Stimulated activated CD4-positive, alpha-beta T cell treated with anti-CD3 and anti-CD28 coated beads, Interleukin-15, amount 100 ng/mL, for 24 hours (primary cell): Measurements from ENCODE around the gene CXorf49B.
"Not testable (repeated sequence)": the region's sequence is repeated elsewhere in the genome, so short reads cannot be mapped to it uniquely, and the experiment has no call there.

ENCODE experiments used
- DNase-seq: peaks from one replicate; pipeline ENCODE4 v3.0.0-alpha.2; 2020

The CXorf49B gene

GRCh38 chrX:71763049-71763448, at the start of gene CXorf49B:
Gene CXorf49B, plus strand, starts transcription at chrX:71763349. Its CDS starts 75 bp downstream, at chrX:71763424.
- DNase-seq, result not testable (repeated sequence)

GRCh38 chrX:71714064-71714463, 49.1 kb upstream of the CXorf49B start:
- DNase-seq, result not testable (repeated sequence)

DNA sequence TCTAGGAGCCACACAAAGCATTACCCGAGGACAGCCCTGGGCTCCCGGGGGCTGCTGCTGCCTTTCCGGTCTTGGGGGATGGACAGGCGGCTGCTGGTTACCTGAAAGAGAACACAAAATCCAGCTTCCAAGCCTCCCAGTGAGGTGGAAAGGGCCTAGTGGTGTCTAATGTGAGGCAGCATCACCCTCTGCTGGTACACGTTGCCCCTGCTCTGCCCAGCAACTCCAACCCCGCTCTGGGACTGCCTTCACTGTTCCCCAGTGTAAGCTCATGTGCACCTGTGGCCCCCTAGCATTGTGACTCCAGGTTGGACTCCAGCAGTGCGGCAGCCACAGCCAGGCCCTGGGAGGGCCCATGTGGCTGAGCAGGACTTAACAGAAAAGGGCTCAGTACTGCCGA, 47.6 kb upstream of the CXorf49B start:
- DNase-seq, result not testable (repeated sequence)

DNA sequence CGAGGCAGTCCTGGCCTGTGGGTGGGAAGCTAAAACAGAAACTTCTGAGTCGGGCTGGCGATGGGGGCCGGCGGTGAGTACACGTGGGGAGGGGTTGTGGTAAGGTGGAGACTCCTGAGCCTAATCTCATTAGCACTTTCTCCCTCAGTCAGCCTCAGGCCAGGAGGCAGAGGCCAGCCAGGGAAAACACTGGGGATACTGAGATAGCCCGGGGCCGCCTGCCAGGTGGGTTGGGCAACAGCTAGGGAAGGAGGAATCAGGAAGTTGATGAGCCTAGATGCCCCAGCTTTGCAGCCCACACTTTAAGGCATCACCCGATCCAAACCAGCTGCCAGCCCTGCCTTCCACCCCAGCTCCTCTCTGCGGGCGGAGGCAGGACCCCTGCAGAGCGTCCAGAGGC, 46.8 kb upstream of the CXorf49B start:
- DNase-seq, result not testable (repeated sequence)

GRCh38 chrX:71718185-71718584, 45.0 kb upstream of the CXorf49B start, which contains the start of gene CXorf49:
Gene CXorf49, minus strand, starts transcription at chrX:71718285. Its CDS starts 134 bp downstream, at chrX:71718151.
- not testable (repeated sequence) for DNase-seq

DNA sequence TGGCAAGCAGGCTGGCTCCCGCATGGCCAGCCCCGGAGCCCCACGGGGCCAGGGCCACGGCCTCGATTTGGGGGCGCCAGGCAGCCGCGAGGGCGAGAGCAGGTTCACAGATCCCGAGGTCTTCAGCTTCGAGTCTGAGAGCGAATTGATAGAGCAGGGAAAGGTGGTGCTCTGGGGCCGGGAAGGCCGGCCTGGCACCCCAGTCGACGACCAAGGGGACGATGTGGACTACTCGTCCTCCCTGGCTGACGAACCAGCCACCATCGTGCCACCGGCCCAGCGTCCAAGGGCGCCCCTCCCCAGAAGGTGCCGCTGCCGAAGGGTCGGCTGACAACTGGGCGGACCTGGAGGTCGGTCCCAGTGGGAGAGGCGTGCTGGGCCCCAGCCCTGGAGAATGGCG, 44.0 kb upstream of the CXorf49B start:
- not testable (repeated sequence) for DNase-seq

GRCh38 chrX:71720289-71720886, 42.8 kb upstream of the CXorf49B start:
- not testable (repeated sequence) for DNase-seq

- DNase-seq, result not testable (repeated sequence)
Observed at GRCh38 chrX:71760688-71761281, 2.4 kb upstream of the CXorf49B start.

DNA sequence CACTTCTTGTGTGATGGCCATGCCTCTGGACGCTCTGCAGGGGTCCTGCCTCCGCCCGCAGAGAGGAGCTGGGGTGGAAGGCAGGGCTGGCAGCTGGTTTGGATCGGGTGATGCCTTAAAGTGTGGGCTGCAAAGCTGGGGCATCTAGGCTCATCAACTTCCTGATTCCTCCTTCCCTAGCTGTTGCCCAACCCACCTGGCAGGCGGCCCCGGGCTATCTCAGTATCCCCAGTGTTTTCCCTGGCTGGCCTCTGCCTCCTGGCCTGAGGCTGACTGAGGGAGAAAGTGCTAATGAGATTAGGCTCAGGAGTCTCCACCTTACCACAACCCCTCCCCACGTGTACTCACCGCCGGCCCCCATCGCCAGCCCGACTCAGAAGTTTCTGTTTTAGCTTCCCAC, 1.7 kb downstream of the CXorf49B start:
- not testable (repeated sequence) for DNase-seq

- DNase-seq, result not testable (repeated sequence)
Observed at GRCh38 chrX:71765613-71766012, 2.5 kb downstream of the CXorf49B start.

DNA sequence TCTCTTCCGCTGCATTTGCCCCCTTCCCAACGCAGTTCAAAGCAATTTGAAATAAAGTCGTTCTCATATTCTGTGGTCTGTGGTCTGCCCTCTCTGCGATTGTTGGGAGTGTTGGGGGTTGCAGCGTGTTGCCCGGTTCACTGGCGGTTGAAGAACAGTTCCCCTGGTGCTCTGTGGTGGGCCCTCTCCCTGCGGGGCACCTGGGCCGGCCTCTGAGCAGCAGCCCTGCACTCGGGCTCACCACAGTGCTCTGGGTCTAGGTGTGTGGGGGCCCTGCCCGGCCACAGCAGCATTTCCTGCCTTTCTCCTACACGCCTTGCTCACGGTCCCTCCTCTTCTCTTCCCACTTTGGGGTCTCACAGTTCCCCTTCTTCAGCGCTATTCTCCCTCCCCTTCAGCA, 4.0 kb downstream of the CXorf49B start:
- DNase-seq, result not testable (repeated sequence)

- DNase-seq, result not testable (repeated sequence)
Observed at GRCh38 chrX:71778322-71778721, 15.2 kb downstream of the CXorf49B start.

- DNase-seq, result not testable (repeated sequence)
Observed at GRCh38 chrX:71782225-71782949, 19.2 kb downstream of the CXorf49B start.

DNA sequence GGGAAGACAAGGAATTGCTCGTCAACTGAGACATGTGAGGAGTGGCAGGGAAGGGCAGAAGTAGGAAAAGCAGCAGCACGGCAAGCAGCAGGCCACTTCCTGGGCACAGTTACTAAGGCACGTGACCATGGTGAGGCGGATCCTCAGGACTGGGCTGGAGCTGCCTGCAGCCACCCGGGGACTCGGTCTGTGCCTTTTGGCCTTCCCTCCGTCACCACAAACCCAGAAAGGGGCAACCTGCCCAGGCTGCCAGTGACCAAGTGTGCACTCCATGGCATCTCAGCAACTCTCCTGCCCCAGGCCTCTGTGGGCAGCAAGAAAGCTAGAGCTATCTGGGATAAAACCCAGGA, 19.8 kb downstream of the CXorf49B start:
- DNase-seq, result not testable (repeated sequence)

DNA sequence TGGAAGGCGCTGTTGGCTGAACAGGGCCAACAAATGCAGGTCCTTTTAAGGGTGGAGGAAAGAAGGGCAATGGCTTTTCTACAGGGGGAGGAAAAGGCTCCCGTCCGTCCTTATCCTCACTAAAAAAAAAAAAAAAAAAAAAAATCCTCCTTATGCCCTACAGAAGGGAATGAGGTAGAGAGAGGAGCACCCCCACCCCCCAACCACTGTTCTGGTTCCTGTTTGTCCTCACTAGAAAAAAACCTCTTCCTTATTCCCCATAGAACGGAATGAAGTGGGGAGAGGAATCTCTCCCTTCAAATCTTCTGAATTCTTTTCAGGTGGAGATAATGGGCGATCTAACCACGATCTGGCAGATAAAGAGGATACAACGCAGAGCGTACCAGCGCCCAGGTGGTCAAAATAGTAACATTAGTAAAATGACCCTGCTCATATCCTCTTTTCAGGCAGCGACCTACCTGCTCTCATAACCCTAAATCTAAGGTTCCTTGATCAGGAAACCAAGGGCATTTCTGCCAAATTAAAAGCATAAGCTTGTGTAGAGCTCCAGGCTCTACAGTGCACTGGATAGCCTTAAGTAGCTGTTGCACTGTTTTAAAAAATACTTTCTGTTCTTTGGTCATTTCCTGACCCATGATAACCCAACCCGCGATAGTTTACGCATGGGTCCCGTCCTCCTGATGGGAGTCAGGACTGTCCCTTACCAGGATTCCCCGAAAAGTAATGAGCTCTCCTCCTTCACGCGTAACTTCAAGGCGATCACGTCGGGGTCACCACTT, 20.6 kb downstream of the CXorf49B start:
- DNase-seq, result not testable (repeated sequence)

DNA sequence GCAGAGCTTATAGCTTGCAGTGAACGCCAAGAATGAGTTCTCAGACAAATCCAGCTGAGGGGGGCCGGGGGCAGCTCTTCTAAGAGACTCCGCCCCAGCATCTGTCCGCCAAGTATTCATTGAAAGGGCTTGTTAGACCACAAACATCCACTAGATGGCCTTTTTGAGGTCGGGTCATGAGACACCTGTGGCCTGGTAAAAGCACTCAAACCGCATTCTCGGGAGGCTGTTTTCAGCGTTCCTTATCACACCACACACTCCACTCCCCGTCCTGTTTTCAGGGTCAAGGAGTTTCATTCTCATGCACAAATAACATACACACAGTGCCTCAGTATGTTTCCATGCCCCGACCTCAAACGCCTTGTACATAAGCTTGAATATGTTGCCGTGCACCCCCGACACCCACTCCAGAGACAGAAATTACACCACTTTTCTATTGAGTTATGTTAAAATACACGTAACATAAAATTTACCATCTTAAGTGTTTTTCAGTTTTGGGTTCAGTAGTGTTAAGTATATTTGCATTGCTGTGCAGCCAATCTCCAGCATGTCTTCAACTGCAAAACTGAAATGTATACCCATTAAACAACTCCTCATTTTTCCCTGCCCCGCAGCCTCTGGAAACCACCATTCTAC, 21.3 kb downstream of the CXorf49B start:
- DNase-seq, result not testable (repeated sequence)

GRCh38 chrX:71806450-71806849, 43.3 kb downstream of the CXorf49B start:
- DNase-seq, result not testable (repeated sequence)

GRCh38 chrX:71809886-71810285, 46.7 kb downstream of the CXorf49B start:
- DNase-seq, result no peak

DNA sequence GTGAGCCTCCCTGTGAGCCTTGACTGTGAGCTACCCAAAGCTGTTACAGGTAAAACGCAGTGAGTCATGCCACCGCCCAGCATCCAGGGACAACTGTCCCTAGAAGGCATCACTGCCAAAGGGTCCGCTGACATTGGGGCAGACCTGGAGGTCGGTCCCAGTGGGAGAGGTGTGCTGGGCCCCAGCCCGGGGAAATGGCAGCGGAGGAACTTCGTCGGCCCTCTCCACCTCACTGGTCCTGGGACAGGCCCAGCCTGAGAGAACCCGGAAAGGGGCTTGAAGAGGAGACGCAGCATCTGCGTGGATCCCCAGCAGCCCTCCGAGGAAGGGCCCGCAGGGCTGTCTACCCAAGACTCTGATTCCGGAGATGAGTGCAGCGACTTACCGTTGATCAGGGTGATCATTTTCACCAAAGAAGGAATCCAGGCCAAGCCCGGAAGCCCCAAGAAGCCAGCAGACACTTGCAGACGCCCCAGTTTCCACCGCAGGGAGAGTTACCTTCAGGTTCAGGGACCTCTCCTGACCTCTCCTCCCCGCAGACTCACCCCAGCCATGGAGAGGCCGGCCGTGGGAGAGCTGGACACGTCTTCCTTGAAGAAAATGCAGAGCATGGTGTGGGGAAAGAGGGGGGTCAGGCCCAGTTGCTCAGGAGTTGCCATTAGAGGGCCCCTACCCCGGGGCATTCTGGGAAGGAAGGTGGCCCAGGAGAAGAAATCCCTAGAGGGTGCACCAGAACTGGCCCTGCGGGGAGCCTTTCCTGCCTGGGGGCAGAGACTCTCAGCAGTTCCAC, 51.2 kb downstream of the CXorf49B start:
- no peak for DNase-seq

GRCh38 chrX:71815121-71815905, 52.2 kb downstream of the CXorf49B start:
- no peak for DNase-seq

GRCh38 chrX:71815906-71816156, 52.7 kb downstream of the CXorf49B start:
- DNase-seq, result no peak
